HEK293 (cell line): ENCODE data around the gene DND1.

ENCODE experiments used
- GLIS2 ChIP-seq: fragments of 450-650 bp; formaldehyde crosslinking; IDR thresholded peaks from 2 replicates; pipeline ENCODE4 v1.5.1; 2016; ENCODE audit warnings: missing biosample characterization, missing genetic modification characterization
- HOXD13 ChIP-seq: sonication (generic); formaldehyde crosslinking; IDR thresholded peaks from 2 replicates; pipeline ENCODE4 v1.8.0; 2022; ENCODE audit warnings: missing genetic modification reagents, borderline replicate concordance
- KLF17 ChIP-seq: fragments of 450-650 bp; formaldehyde crosslinking; IDR thresholded peaks from 2 replicates; pipeline ENCODE4 v1.5.1; 2016; ENCODE audit warnings: missing biosample characterization, missing genetic modification characterization
- PRDM4 ChIP-seq: fragments of 450-650 bp; formaldehyde crosslinking; IDR thresholded peaks from 2 replicates; pipeline ENCODE4 v1.5.1; 2017; ENCODE audit warnings: missing biosample characterization, missing genetic modification characterization
- RBAK ChIP-seq: fragments of 450-650 bp; formaldehyde crosslinking; IDR thresholded peaks from 2 replicates; pipeline ENCODE4 v1.5.1; 2016; ENCODE audit warnings: missing biosample characterization, missing genetic modification characterization
- REST ChIP-seq: fragments of 450-650 bp; formaldehyde crosslinking; IDR thresholded peaks from 2 replicates; pipeline ENCODE4 v1.5.1; 2016; ENCODE audit warnings: missing biosample characterization, missing genetic modification characterization
- SCRT1 ChIP-seq: fragments of 450-650 bp; formaldehyde crosslinking; IDR thresholded peaks from 2 replicates; pipeline ENCODE4 v1.5.1; 2016; ENCODE audit warnings: missing biosample characterization, missing genetic modification characterization, borderline replicate concordance
- ZBTB20 ChIP-seq: fragments of 450-650 bp; formaldehyde crosslinking; IDR thresholded peaks from 2 replicates; pipeline ENCODE4 v1.5.1; 2016; ENCODE audit warnings: missing biosample characterization, missing genetic modification characterization
- ZBTB21 ChIP-seq: fragments of 450-650 bp; formaldehyde crosslinking; IDR thresholded peaks from 2 replicates; pipeline ENCODE4 v1.5.1; 2017; ENCODE audit warnings: missing biosample characterization, missing genetic modification characterization
- ZFP3 ChIP-seq: fragments of 450-650 bp; formaldehyde crosslinking; IDR thresholded peaks from 2 replicates; pipeline ENCODE4 v1.5.1; 2016; ENCODE audit warnings: low read depth, missing biosample characterization, missing genetic modification characterization
- ZNF112 ChIP-seq: fragments of 450-650 bp; formaldehyde crosslinking; IDR thresholded peaks from 2 replicates; pipeline ENCODE4 v1.5.0; 2017; ENCODE audit warnings: missing biosample characterization, missing genetic modification characterization
- ZNF16 ChIP-seq: fragments of 450-650 bp; formaldehyde crosslinking; IDR thresholded peaks from 2 replicates; pipeline ENCODE4 v1.5.1; 2016; ENCODE audit warnings: low read depth, missing biosample characterization, missing genetic modification characterization
- ZNF19 ChIP-seq: fragments of 450-650 bp; formaldehyde crosslinking; IDR thresholded peaks from 2 replicates; pipeline ENCODE4; 2016; ENCODE audit warnings: missing biosample characterization, missing genetic modification characterization, low read depth
- ZNF2 ChIP-seq: fragments of 450-650 bp; formaldehyde crosslinking; IDR thresholded peaks from 2 replicates; pipeline ENCODE4 v1.5.1; 2016; ENCODE audit warnings: missing biosample characterization, missing genetic modification characterization
- ZNF23 ChIP-seq: fragments of 450-650 bp; formaldehyde crosslinking; IDR thresholded peaks from 2 replicates; pipeline ENCODE4 v1.5.1; 2016; ENCODE audit warnings: missing biosample characterization, missing genetic modification characterization, borderline replicate concordance
- ZNF280C ChIP-seq: fragments of 450-650 bp; formaldehyde crosslinking; IDR thresholded peaks from 2 replicates; pipeline ENCODE4 v1.5.1; 2016; ENCODE audit warnings: missing biosample characterization, missing genetic modification characterization
- ZNF394 ChIP-seq: fragments of 450-650 bp; formaldehyde crosslinking; IDR thresholded peaks from 2 replicates; pipeline ENCODE4 v1.5.1; 2016; ENCODE audit warnings: missing biosample characterization, missing genetic modification characterization, mild to moderate bottlenecking, moderate library complexity, borderline replicate concordance
- ZNF404 ChIP-seq: fragments of 450-650 bp; formaldehyde crosslinking; IDR thresholded peaks from 2 replicates; pipeline ENCODE4 v1.5.1; 2017; ENCODE audit warnings: missing biosample characterization, missing genetic modification characterization
- ZNF510 ChIP-seq: fragments of 450-650 bp; formaldehyde crosslinking; IDR thresholded peaks from 2 replicates; pipeline ENCODE4 v1.5.1; 2018; ENCODE audit warnings: mild to moderate bottlenecking, missing genetic modification characterization, missing biosample characterization; ENCODE audit not compliant: insufficient replicate concordance
- ZNF513 ChIP-seq: fragments of 450-650 bp; IDR thresholded peaks from 2 replicates; pipeline ENCODE4 v1.5.1; 2018; ENCODE audit warnings: missing biosample characterization, missing genetic modification characterization
- ZNF529 ChIP-seq: fragments of 450-650 bp; formaldehyde crosslinking; IDR thresholded peaks from 2 replicates; pipeline ENCODE4 v1.5.1; 2017; ENCODE audit warnings: missing genetic modification characterization, missing biosample characterization; ENCODE audit not compliant: insufficient replicate concordance
- ZNF530 ChIP-seq: fragments of 450-650 bp; formaldehyde crosslinking; IDR thresholded peaks from 2 replicates; pipeline ENCODE4 v1.5.1; 2016; ENCODE audit warnings: low read depth, missing biosample characterization, missing genetic modification characterization
- ZNF561 ChIP-seq: fragments of 450-650 bp; IDR thresholded peaks from 2 replicates; pipeline ENCODE4 v1.5.1; 2018; ENCODE audit warnings: missing biosample characterization, missing genetic modification characterization, borderline replicate concordance
- ZNF621 ChIP-seq: fragments of 450-650 bp; formaldehyde crosslinking; IDR thresholded peaks from 2 replicates; pipeline ENCODE4 v1.5.1; 2017; ENCODE audit warnings: missing biosample characterization, missing genetic modification characterization
- ZNF677 ChIP-seq: fragments of 450-650 bp; IDR thresholded peaks from 2 replicates; pipeline ENCODE4 v1.5.0; 2018; ENCODE audit warnings: missing biosample characterization, mild to moderate bottlenecking, missing genetic modification characterization, moderate library complexity
- ZNF701 ChIP-seq: fragments of 450-650 bp; formaldehyde crosslinking; IDR thresholded peaks from 2 replicates; pipeline ENCODE4 v1.5.1; 2016; ENCODE audit warnings: missing biosample characterization, missing genetic modification characterization
- ZNF768 ChIP-seq: fragments of 450-650 bp; formaldehyde crosslinking; IDR thresholded peaks from 2 replicates; pipeline ENCODE4 v1.5.1; 2018; ENCODE audit warnings: missing biosample characterization, mild to moderate bottlenecking, missing genetic modification characterization
- ZNF785 ChIP-seq: fragments of 450-650 bp; formaldehyde crosslinking; IDR thresholded peaks from 2 replicates; pipeline ENCODE4 v1.5.1; 2016; ENCODE audit warnings: missing biosample characterization, missing genetic modification characterization
- ZSCAN23 ChIP-seq: fragments of 450-650 bp; formaldehyde crosslinking; IDR thresholded peaks from 2 replicates; pipeline ENCODE4 v1.5.1; 2016; ENCODE audit warnings: missing biosample characterization, missing genetic modification characterization

DND1 gene

GRCh38 chr5:140664359-140665119 is 8.8 kb downstream of the DND1 start, which contains the start of gene WDR55 (continued):
- TF ChIP-seq ZNF530 (tag by site-specific recombination) (no peak), ZNF16 (tag by site-specific recombination) (no peak), ZNF768 (tag by site-specific recombination) (no peak), ZNF394 (tag by site-specific recombination) (peak; percentile 94), ZNF513 (tag by site-specific recombination) (no peak), RBAK (tag by site-specific recombination) (no peak), ZNF404 (tag by site-specific recombination) (no peak), ZNF785 (tag by site-specific recombination) (0 out of 2 replicates have a peak, but pooled peaks have one; percentile 25), ZNF112 (tag by site-specific recombination) (no peak), REST (tag by site-specific recombination) (0 out of 2 replicates have a peak, but pooled peaks have one; percentile 17), ZNF2 (tag by site-specific recombination) (peak; percentile 79; the same call in 1 of the 2 replicates), ZNF19 (tag by site-specific recombination) (no peak), ZNF677 (no peak), GLIS2 (tag by site-specific recombination) (peak; percentile 77), ZNF280C (tag by site-specific recombination) (no peak), ZNF23 (no peak), ZNF529 (no peak), ZFP3 (tag by site-specific recombination) (no peak), ZNF561 (tag by site-specific recombination) (no peak), PRDM4 (tag by site-specific recombination) (0 out of 2 replicates have a peak, but pooled peaks have one; percentile 12), ZNF621 (tag by site-specific recombination) (no peak), ZBTB21 (tag by site-specific recombination) (peak; percentile 86), ZBTB20 (tag by site-specific recombination) (0 out of 2 replicates have a peak, but pooled peaks have one; percentile 11), SCRT1 (tag by site-specific recombination) (no peak), ZNF510 (tag by site-specific recombination) (no peak), KLF17 (tag by site-specific recombination) (no peak; the same call in 1 of the 2 replicates), HOXD13 (no peak), ZNF701 (no peak), ZSCAN23 (tag by site-specific recombination) (0 out of 2 replicates have a peak, but pooled peaks have one; percentile 54)
